CD4-positive, alpha-beta T cell treated with Interleukin-4 for 4 hours (primary cell): ENCODE results near the gene ETHE1.
"Not testable (repeated sequence)": the region's sequence is repeated elsewhere in the genome, so short reads cannot be mapped to it uniquely, and the experiment has no call there.

Source experiments
- DNase-seq: peaks from one replicate; pipeline ENCODE4 v3.0.0-alpha.2; 2020

ETHE1 gene

DNA sequence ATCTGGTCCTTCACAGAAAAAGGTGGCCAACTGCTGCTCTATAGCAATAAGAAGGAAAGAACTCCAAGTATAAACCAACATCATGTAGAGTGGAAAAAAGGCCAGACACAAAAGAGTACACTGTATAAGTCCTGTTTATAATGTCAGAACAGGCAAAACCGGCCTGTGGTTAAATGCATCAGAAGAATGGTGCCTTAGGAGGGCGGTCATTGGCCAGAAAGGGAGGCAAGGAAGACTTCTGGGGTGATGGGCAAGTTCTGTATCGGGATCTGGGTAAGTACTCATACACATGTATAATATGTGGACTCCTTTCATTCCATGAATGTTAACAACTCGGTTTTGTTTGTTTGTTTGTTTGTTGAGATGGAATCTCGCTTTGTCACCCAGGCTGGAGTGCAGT lies 4.1 kb downstream of the ETHE1 start:
- DNase-seq, result no peak

DNA sequence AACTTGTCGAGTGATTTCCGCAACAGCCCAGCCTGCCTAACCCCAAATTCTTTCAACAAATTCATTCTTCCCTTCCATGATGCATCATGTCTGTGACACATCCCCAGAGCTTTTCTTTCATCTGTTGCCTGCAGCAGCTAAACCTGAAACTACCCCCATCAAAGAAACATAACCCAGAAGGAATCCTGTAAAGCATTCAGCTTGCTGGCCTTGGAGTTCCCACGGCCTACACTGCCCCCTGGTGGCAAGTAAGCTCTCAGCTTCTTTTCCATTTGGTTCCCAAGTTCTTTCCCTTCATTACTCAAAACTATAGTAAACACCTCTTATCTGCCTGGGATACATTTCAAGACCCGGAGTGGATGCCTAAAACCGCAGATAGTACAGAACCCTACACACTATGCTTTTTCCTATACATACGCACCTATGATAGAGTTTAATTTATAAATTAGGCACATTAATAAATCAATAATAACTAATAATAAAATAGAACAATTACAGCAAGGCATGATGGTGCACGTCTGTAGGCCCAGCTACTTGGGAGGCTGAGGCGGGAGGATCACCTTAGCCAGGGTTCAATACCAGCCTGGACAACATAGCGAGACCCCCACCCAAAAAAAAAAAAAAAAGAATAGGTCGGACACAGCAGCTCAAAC lies 7.4 kb downstream of the ETHE1 start:
- peak; percentile 77 for DNase-seq

DNA sequence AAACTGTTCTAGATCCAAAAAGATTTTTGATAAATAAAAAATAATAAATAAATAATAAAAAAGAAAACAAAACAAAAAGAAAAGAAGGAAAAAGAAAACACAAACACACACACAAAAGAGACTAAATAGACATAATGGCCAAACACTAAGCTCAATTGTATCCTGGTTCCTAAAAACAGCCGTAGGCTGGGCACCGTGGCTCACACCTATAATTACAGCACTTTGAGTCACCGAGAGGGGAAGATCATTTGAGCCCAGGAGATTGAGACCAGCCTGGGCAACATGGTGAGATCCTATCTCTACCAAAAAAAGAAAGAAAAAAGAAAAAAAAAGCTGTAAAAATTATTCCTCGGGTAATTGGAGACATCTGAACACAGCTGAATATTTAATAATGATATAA lies 8.9 kb downstream of the ETHE1 start:
- no peak for DNase-seq

DNA sequence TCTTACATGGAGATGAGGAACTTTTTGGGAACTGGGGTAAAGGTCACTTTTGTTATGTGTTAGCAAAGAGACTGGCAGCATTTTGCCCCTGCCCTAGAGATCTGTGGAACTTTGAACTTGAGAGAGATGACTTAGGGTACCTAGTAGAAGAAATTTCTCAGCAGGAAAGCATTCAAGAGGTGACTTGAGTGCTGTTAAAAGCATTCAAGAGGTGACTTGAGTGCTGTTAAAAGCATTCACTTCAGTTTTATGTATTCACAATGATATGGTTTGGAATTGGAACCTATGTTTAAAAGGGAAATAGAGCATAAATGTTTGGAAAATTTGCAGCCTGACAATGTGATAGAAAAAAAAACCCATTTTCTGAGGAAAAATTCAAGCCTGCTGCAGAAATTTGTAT lies 14.6 kb downstream of the ETHE1 start:
- DNase-seq, result not testable (repeated sequence)

DNA sequence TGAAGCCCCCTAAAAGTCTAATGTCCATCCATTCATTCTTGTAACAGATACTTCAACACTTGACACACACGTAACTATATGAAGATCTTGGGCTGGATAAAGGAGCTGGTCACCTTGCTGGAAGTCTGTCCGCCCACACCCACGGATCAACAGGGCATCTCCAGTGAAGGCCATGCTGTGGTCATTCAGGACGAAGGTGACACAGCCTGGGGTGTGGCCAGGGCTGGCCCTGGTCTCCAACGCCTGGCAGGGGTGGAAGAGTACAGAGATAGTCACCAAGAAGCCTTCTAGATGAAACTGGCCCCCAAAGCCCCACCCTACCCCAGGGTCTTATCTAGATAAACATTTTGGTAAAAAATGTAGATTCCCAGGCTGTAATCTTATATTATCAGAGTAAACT lies 15.7 kb downstream of the ETHE1 start:
- no peak for DNase-seq

DNA sequence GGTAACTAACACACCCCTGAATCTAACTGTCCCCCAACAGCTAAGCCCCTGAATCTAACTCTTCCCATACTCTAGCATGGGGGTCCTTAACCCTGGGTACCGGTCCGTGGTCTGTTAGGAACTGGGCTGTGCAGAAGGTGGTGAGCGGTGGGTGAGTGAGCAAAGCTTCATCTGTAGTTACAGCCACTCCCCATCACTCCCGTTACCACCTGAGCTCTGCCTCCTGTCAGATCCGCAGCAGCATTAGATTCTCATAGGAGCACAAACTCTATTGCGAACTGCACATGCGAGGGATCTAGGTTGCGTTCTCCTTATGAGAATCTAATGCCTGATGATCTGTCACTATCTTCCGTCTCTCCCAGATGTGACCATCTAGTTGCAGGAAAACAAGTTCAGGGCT lies 16.3 kb downstream of the ETHE1 start:
- no peak for DNase-seq

DNA sequence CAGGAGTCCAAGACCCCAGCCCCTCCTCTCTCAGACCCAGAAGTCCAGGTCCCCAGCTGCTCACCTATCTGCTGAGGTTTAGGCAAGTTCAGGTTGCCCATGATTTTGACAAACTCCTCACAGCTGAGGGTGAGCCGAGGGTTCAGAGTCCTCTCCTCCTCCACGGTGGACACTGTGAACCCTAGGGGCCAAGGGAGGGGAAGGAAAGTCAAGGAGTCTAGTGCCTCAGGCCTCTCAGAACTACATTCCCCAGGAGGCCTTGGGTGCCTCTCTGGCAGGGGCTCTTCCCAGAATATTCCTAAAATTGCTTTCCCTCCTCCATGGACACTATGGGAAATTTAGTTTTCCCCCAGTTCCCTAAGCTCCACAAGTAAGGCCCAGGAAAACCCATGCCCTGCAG lies 19.1 kb downstream of the ETHE1 start:
- no peak for DNase-seq

DNA sequence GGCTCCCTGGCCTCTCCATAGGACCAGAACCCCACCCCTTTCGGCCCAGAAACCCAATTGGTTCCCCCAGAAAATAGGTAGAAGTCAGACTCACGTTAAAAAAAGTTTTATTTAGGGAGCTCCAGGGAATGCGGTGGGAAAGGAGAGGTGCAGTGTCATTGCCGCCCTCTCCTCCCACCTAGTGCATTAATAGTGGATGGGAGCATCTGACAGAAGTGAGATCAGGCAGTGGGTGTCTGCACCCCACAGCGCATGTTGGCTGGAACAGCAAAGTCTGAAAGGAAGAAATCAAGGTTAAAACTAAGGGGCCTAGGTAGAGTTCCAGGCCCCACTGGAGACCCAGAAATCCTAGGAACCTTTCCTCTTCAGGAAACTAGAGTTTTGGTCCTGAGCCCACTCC lies 20.4 kb downstream of the ETHE1 start:
- DNase-seq, result no peak

DNA sequence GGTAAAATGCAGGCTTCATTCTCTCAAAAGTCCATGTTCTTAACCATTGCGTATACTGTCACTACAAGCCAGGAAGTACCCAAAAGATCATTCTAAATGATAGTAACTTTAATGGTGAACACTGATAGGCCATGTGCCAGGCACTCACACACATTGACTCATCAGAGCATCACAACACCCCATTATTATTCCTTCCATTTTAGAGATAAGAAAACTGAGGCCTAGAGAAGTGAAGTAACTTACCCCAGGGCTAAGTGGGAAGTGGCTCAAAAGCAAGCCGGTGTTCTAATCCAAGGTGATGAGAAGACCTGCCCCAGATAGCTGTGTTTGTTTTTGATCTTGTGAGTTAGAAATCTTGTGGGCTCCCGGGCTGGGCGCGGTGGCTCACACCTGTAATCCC lies 21.1 kb downstream of the ETHE1 start:
- peak; percentile 28 for DNase-seq

DNA sequence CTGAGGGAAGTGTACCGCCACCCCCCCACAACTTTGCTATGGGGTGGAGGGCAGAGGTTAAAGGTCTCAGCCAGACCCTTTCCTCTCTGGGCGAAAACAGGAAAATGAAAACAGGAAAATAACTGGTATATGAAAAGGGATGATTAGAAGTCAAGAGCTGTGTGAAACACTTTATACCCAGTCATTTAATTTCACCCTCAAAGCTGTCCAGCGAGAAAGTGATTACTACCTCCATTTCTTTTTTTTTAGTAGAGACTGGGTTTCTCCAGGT lies 21.9 kb downstream of the ETHE1 start:
- DNase-seq, result no peak

DNA sequence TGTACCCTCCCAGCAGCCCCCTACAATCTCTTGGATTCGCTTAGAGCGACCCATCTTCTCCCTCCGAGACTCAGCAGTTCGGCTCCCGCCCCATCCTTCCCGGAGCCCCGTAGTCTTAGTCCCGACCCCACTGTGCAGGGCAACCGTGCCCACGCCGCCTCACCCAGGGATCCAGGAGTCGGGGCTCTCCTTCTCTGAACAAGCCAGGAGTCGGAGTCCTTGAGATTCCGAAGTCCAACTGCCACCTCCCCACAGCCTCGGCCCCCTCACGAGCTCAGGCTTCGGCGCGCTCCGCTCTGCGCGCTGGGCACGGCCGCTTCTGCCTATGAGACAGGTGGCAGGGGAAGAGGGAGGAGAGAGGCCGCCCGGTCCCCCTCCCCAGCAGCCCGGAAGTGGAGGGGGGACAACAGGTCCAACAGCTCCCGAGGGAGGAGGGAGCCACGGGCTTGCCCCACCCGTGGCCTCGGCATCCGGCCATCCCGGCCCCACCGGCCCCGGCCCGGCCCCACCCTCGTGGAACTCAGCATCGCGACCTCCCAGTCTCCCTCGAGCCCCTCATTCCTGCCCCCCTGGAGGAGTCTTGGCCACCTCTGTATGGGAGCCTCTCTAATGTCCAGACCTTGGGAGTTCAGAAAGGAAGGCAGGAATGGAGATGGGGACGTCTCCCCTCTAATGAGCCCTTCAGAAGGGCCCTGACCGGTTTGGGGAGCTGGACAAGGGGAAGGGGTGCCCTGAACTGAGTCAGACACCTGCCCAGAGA lies 22.4 kb downstream of the ETHE1 start, which contains the start of gene PHLDB3:
TSS of gene PHLDB3 (minus strand) at position 321 of the 760 bp plus-strand sequence. CDS start 628 bp downstream, outside the sequence.
- peak; percentile 36 for DNase-seq

DNA sequence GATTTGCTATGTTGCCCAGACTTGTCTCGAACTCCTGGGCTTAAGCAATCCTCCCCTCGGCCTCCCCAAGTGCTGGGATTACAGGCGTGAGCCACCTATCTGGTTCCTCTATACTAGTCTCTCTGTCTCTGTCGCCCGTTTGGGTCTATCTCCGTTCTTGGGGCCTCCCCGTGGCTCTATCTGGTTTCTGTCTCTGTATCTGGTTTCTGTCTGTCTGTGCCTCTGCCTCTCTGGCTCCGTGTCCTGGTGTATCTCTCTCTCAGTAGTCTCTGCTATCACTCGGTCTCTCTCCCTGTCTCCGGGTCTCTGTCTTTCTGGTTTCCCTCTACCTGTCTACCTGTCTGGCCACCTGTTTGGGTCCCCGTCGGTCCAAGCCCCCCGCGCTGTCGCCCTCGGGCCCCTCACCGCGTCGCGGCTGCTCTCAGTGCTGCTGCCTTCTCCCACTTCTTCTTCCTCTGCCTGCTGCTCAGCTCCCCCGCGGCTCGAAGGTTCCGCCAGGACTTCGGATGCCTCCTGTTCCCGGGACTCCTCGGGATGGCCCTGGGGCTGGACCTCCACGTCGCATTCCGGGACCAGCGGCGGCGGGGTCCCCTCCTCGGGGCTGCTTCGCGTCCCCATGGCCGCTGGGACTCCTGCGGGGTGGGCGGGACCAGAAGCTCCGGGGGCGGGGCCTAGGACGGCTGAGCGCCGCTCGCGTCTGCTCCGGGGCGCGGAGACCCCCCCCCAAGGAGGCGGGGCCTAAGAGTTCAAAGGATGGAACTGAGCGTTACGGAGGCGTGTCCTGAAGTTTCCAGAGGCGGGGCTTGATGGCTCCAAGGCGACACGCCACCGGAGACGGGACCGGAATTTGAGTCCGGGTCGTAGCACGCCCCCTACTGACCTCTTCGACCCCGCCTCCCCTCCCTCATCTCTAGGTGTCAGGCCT lies 23.2 kb downstream of the ETHE1 start:
- DNase-seq, result peak; percentile 96

DNA sequence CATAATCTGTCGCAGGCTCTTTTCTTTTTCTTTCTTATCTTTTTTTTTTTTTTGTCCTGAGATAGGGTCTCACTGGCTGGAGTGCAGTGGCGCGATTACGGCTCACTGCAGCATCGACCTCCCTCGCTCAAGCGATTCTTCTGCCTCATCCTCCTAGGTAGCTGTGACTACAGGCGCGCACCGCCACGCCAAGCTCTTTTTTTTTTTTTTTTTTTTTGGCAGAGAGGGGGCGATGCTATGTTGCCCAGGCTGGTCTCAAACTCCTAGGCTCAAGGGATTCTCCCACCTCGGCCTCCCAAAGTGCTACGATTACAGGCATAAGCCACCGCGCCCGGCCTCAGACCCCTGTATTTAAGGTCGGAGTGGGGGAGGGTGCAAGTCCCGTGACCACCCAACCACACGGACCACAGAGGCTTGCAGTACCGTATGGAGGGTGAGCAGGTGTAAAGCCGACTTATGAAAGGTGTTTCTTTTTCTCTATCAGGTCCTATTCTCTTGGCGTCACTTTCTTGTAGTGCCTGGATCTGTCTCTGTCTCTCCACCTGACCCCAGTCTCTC lies 24.5 kb downstream of the ETHE1 start:
- DNase-seq, result no peak

DNA sequence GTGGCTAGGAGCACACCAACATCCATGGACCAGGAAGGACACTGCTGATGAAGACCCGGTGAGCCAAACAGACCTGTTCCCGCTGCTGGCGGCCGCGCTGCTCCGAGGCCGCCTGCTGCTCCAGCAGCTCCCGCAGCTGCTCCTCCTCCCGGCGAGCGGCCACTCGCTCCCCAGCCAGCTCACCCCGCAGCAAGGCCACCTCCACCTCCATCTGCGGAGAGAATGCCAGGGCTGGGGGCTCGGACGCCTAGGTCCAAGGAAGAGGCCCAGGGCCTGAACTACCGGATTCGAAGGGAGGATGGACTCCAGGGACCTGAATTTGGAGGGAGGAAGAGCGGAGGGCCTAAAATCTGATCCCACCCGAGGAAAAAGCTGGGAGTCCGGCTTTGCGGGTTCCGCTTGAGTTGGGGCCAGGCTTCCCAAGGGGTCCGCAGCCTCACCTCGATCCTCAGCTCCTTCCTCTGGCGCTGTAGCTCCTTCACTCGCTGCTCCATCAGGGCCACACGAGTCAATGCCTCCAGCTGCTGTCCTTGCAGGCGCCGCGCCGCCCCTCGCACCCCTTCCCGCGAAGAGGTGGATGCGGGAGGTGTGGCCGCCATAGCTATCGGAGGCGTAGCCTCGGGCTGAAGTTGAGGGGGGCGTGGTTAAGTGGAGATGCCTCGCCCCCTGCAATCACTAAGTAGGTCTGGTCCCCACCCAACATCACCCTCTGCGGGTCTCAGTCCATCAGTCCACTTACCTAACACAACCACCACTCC lies 25.2 kb downstream of the ETHE1 start:
- no peak for DNase-seq

DNA sequence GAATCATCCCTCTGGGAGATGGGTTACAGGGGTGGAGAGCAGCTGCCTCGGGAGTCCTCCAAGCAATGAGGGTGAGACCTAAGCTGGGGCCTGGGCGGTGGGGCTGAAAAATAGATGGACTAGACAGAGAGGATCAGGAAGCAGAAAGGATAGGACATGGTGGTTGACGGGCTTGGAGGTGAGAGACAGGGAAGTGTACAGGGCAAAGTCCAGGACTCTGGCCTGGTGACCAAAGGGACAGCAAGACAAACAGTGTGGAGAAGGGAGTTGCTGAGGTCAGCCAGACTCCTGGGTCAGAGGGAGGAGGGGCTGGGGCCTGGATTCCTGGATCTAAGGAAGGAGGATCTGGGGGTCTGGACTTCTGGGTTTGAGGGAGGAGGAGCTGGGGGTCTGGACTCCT lies 28.0 kb downstream of the ETHE1 start:
- no peak for DNase-seq

DNA sequence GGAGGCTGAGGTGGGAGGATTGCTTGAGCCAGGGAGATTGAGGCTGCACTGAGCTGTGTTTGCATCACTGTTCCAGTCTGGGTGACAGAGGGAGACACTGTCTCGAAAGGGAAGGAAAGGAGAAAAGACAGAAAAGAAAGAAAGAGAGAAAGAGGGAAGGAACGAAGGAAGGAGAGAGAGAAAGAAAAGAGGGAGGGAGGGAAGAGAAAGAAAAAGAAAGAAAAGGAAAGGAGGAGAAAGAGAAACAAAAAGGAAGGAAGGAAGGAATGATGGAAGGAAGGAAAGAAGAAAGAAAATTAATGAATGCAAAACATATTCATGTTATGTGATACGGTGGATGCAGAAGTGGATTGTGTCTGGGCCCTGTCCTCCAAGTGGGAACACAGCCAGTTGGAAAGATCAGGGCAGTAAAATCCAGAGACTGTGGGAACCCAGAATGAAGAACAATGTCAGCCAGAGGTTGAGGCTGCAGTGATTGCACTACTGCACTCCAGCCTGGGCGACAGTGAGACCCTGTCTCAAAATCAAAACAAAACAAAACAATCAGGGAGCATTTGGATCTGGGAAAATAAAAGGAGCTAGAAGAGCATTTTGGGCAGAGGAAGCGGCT lies 28.7 kb downstream of the ETHE1 start:
- DNase-seq, result no peak

DNA sequence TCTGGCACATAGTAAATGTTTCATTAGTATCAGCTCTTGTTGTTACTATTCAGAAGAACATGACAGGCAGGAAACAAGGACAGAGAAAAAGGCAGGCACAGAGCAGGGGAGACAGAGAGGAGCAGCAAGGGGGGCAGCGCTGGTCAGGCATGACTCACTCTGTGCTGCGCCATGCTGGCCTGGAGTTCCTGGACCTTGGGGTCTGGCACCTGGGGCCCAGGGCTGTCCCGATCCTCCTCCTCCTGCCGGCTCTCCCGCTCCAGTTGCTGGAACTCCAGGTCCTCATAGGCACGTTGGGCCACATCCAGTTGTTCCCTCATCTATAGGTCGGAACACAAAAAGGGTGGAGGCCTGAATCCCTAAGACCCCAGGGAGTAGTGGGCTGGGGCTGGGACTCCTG lies 30.0 kb downstream of the ETHE1 start:
- DNase-seq, result no peak

DNA sequence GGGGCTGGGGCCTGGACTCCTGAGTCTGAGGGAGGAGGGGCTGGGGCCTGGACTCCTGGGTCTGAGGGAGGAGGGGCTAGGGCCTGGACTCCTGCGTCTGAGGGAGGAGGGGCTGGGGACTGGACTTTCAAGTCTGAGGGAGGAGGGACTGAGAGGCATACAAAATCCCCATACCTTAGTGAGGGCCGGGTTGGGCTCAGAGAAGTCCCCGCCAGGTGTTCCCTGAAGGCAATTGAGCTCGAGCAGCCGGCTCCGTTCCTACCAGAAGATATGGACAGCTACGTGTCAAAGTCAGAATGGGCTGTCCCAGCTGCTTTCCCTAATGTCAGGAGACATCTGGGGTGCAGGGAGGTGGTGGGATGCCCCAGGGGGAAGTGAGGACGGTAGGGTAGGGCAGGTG lies 31.9 kb downstream of the ETHE1 start:
- no peak for DNase-seq

DNA sequence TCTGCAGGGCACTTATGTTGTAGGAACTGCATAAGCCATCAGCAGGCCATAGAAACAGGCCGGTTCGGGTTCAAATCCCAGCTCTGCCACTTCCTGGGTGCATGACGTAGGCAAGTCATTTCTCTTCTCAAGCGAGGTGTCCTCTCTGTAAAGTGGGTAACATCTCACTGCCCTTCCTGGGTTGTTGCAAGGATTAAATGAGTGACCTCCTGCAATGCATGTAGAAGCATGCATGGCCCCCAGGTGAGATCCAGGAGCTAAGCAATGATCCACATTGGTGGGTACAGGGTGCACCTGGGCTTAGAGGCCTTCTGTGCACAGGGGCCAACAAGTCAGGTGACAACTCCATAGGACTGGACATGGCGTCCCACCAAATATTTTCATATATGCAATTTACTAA lies 36.2 kb downstream of the ETHE1 start:
- no peak for DNase-seq

DNA sequence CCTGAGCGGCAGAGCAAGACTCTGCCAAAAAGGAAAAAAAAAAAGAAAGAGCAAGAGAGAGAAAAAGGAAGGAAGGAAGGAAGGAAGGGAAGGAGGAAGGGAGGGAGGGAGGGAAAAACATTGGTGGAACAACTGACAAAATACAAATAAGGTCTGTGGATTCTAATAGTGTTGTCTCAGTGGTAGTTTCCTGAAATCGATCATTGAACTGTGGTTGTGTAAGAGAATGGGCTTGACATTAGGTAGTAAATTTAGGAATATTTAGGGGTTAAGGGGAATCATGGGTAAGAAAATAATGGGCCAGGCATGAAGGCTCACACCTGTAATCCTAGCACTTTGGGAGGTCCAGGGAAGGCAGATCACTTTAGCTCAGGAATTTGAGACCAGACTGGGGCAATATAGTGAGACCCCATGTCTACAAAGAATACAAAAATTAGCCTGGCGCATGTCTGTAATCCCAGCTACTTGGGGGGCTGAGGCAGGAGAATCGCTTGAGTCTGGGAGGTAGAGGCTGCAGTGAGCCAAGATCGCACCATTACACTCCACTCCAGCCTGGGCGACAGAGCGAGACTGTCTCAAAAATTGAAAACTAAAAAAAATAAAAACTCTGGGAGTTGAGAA lies 36.9 kb downstream of the ETHE1 start:
- no peak for DNase-seq

DNA sequence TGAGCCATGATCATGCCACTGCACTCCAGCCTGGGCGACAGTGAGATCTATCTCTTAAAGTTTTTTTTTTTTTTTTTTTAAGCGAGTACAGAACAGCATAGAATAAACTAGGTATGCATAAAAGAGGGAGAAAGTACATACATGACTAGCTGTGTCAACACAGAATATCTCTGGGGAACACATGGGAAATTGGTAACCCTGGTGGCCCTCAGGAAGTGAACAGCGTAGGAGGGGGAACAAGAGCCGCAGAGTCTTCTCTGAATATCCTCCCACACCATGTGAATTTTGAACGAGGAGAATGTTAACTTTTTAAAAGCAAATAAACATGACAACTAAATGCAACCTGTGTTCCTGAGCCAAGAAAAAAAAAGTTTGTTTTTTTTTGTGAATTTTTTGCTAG lies 37.7 kb downstream of the ETHE1 start:
- no peak for DNase-seq

DNA sequence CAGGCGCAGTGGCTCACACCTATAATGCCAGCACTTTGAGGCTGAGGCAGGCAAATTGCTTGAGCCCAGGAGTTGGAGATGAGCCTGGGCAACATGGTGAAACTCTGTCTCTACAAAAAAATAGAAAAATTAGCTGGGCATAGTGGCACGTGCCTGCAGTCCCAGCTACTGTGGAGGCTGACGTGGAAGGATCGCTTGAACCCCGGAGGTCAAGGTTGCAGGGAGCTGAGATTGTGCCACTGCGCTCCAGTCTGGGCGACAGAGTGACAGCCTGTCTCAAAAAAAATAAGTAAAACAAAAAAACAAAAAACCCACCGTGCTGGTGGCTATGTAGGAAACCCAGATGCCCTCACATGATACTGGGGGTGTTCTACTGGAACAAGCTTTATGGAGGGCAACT lies 38.8 kb downstream of the ETHE1 start:
- DNase-seq, result no peak
